ENCODE data around the gene SGTA.

The SGTA gene

GRCh38 chr19:2768365-2769132 lies 14.5 kb downstream of the SGTA start:
- DNase-seq, result no peak

GRCh38 chr19:2767688-2768087 lies 15.4 kb downstream of the SGTA start:
- DNase-seq, result no peak

GRCh38 chr19:2766594-2767372 lies 16.3 kb downstream of the SGTA start:
- DNase-seq, result no peak

- DNase-seq, result no peak
These were observed 17.7 kb downstream of the SGTA start for GRCh38 chr19:2765376-2765775.

- no peak for DNase-seq
These were observed 18.1 kb downstream of the SGTA start for GRCh38 chr19:2764945-2765344.

GRCh38 chr19:2763687-2764086 lies 19.4 kb downstream of the SGTA start:
- no peak for DNase-seq

- no peak for DNase-seq
These were observed 20.1 kb downstream of the SGTA start for GRCh38 chr19:2762783-2763496.

GRCh38 chr19:2761876-2762782 lies 20.9 kb downstream of the SGTA start:
- no peak for DNase-seq

GRCh38 chr19:2761309-2761677 lies 21.8 kb downstream of the SGTA start:
- DNase-seq, result no peak

GRCh38 chr19:2759965-2760364 lies 23.1 kb downstream of the SGTA start:
- no peak for DNase-seq

GRCh38 chr19:2759362-2759761 lies 23.7 kb downstream of the SGTA start:
- DNase-seq, result no peak

GRCh38 chr19:2758601-2759313 lies 24.3 kb downstream of the SGTA start:
- DNase-seq, result no peak

GRCh38 chr19:2756921-2757881 lies 25.9 kb downstream of the SGTA start:
- no peak for DNase-seq

- DNase-seq, result no peak
These were observed 26.6 kb downstream of the SGTA start for GRCh38 chr19:2756477-2756876.

GRCh38 chr19:2755811-2756210 lies 27.3 kb downstream of the SGTA start:
- DNase-seq, result no peak

- no peak for DNase-seq
These were observed 27.7 kb downstream of the SGTA start for GRCh38 chr19:2755448-2755705.

- DNase-seq, result no peak
These were observed 28.2 kb downstream of the SGTA start for GRCh38 chr19:2754659-2755447.

- DNase-seq, result no peak
These were observed 31.6 kb downstream of the SGTA start for GRCh38 chr19:2751438-2751830.

GRCh38 chr19:2750808-2751437 lies 32.1 kb downstream of the SGTA start:
- DNase-seq, result no peak

GRCh38 chr19:2747349-2747748 lies 35.7 kb downstream of the SGTA start:
- DNase-seq, result no peak
